ENCODE results near the gene LRRC45.

GRCh38 chr17:82060001-82060380 lies 36.9 kb downstream of the LRRC45 start:
- TF ChIP-seq, protein P1, sequence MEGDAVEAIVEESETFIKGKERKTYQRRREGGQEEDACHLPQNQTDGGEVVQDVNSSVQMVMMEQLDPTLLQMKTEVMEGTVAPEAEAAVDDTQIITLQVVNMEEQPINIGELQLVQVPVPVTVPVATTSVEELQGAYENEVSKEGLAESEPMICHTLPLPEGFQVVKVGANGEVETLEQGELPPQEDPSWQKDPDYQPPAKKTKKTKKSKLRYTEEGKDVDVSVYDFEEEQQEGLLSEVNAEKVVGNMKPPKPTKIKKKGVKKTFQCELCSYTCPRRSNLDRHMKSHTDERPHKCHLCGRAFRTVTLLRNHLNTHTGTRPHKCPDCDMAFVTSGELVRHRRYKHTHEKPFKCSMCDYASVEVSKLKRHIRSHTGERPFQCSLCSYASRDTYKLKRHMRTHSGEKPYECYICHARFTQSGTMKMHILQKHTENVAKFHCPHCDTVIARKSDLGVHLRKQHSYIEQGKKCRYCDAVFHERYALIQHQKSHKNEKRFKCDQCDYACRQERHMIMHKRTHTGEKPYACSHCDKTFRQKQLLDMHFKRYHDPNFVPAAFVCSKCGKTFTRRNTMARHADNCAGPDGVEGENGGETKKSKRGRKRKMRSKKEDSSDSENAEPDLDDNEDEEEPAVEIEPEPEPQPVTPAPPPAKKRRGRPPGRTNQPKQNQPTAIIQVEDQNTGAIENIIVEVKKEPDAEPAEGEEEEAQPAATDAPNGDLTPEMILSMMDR (IDR thresholded peaks at IDR 0.05) = no peak
- no peak for TF ChIP-seq POLR2A (IDR thresholded peaks at IDR 0.05)
